ENCODE results near the gene ZNF730. TPM values are rescaled to one million over a fixed set of nuclear protein-coding genes. Genes with fewer than 3 reads are reported as not detected.

The ZNF730 gene
- total and polyA plus RNA-seq, 9 of the 15 experiments (the other 6 are each of a cell fraction or from before 2014, with no cell fraction given), result 0.28 to 2.0 (median 0.56) TPM

- TF ChIP-seq ZNF217 (CRISPR knock-in tag; IDR thresholded peaks at IDR 0.05) (no peak), ZFP36 (IDR thresholded peaks at IDR 0.05; ENCODE audit: low read depth, low read length, partially characterized antibody) (no peak), HDAC1 (IDR thresholded peaks at IDR 0.05) (no peak), HINFP (tag; conservative IDR thresholded peaks at IDR 0.05; ENCODE audit: low read depth) (no peak), CBFA2T3 (IDR thresholded peaks at IDR 0.05) (peak; percentile 76), NONO (IDR thresholded peaks at IDR 0.05; ENCODE audit: low read depth in 2 of 2, low read length in 1 of 2) (no peak), CBFB (CRISPR knock-in tag; IDR thresholded peaks at IDR 0.05) (no peak), ESRRA (IDR thresholded peaks at IDR 0.05; ENCODE audit: borderline replicate concordance, low read depth) (no peak), BDP1 (IDR thresholded peaks at IDR 0.05; ENCODE audit: insufficient read depth, insufficient read length) (no peak), RBM14 (IDR thresholded peaks at IDR 0.05; ENCODE audit: borderline replicate concordance, insufficient read depth, low read depth, low read length) (no peak), STAT5A (IDR thresholded peaks at IDR 0.05; ENCODE audit: borderline replicate concordance, low read length) (peak; percentile 54), TEAD4 (IDR thresholded peaks at IDR 0.05; ENCODE audit: low read length) (peak; percentile 65), TEAD4 (CRISPR knock-in tag; IDR thresholded peaks at IDR 0.05; ENCODE audit: borderline replicate concordance) (no peak), RBM25 (IDR thresholded peaks at IDR 0.05; ENCODE audit: low read depth, low read length, severe bottlenecking) (no peak), BRCA1 (IDR thresholded peaks at IDR 0.05) (no peak), BRCA1 (CRISPR knock-in tag; IDR thresholded peaks at IDR 0.05) (no peak), ZBTB7A (IDR thresholded peaks at IDR 0.05; ENCODE audit: borderline replicate concordance, control insufficient read depth, low read depth, low read length) (no peak), EZH2 (IDR thresholded peaks at IDR 0.05; ENCODE audit: borderline replicate concordance, low read depth, low read length) (no peak), ZNF354B (CRISPR knock-in tag; IDR thresholded peaks at IDR 0.05) (no peak), CREBBP (IDR thresholded peaks at IDR 0.05; ENCODE audit: low read depth, low read length) (no peak), ASH1L (IDR thresholded peaks at IDR 0.05; ENCODE audit: borderline replicate concordance, low read depth, partially characterized antibody) (no peak), ZNF384 (IDR thresholded peaks at IDR 0.05; ENCODE audit: low read depth, low read length) (no peak), ATF7 (IDR thresholded peaks at IDR 0.05) (peak; percentile 68), RBBP5 (IDR thresholded peaks at IDR 0.05; ENCODE audit: borderline replicate concordance, insufficient read depth, low read length, poor library complexity, severe bottlenecking) (no peak), EP300 (IDR thresholded peaks at IDR 0.05; ENCODE audit: low read length) (peak; percentile 57), TSC22D4 (tag; IDR thresholded peaks at IDR 0.05) (no peak)
- TF ChIP-seq, protein P1, sequence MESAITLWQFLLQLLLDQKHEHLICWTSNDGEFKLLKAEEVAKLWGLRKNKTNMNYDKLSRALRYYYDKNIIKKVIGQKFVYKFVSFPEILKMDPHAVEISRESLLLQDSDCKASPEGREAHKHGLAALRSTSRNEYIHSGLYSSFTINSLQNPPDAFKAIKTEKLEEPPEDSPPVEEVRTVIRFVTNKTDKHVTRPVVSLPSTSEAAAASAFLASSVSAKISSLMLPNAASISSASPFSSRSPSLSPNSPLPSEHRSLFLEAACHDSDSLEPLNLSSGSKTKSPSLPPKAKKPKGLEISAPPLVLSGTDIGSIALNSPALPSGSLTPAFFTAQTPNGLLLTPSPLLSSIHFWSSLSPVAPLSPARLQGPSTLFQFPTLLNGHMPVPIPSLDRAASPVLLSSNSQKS (CRISPR knock-in tag; IDR thresholded peaks at IDR 0.05), result no peak
- TF ChIP-seq, protein P2, sequence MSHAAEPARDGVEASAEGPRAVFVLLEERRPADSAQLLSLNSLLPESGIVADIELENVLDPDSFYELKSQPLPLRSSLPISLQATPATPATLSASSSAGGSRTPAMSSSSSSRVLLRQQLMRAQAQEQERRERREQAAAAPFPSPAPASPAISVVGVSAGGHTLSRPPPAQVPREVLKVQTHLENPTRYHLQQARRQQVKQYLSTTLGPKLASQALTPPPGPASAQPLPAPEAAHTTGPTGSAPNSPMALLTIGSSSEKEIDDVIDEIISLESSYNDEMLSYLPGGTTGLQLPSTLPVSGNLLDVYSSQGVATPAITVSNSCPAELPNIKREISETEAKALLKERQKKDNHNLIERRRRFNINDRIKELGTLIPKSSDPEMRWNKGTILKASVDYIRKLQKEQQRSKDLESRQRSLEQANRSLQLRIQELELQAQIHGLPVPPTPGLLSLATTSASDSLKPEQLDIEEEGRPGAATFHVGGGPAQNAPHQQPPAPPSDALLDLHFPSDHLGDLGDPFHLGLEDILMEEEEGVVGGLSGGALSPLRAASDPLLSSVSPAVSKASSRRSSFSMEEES (CRISPR knock-in tag; IDR thresholded peaks at IDR 0.05), result no peak
Measured at GRCh38 chr19:23098988-23099387, 17.8 kb upstream of the ZNF730 start (continued).
